Gastroesophageal sphincter (tissue), 3 donors: ENCODE results near the gene CEP68.

Experiments used
- CTCF ChIP-seq, 4 experiments: fragments of 200-600 bp in 2 of 4; fragments of 450-650 bp in 2 of 4; sonication (generic) in 1 of 4; IDR thresholded peaks; one replicate each; pipeline ENCODE4 v1.5.1; 2017 to 2019; ENCODE audit warnings: antibody characterized with exemption in 4 of 4, mild to moderate bottlenecking in 2 of 4, moderate library complexity in 2 of 4
- EP300 ChIP-seq: sonication (generic); formaldehyde crosslinking; IDR thresholded peaks from one replicate; pipeline ENCODE4 v1.6.1; 2017; ENCODE audit warnings: antibody characterized with exemption, mild to moderate bottlenecking
- POLR2A ChIP-seq, 2 donors: fragments of 450-650 bp; IDR thresholded peaks; one replicate each; pipeline ENCODE4 v1.6.1; 2017; ENCODE audit warnings: antibody characterized with exemption in 2 of 2, mild to moderate bottlenecking in 2 of 2, moderate library complexity in 1 of 2
- POLR2AphosphoS5 ChIP-seq: sonication (generic); formaldehyde crosslinking; IDR thresholded peaks from one replicate; pipeline ENCODE4 v1.6.1; 2017; ENCODE audit warnings: antibody characterized with exemption

- TF ChIP-seq CTCF (IDR thresholded peaks at IDR 0.05) (no peak), EP300 (no peak), POLR2A (IDR thresholded peaks at IDR 0.05) (no peak), POLR2AphosphoS5 (no peak)
Observed at GRCh38 chr2:65049010-65049639, 7.1 kb upstream of the CEP68 start.
